ENCODE measurements around the gene PCDHB14. TPM values are rescaled to one million over a fixed set of nuclear protein-coding genes. Genes with fewer than 3 reads are reported as not detected.
"Not testable (repeated sequence)": the region's sequence is repeated elsewhere in the genome, so short reads cannot be mapped to it uniquely, and the experiment has no call there.

The PCDHB14 gene
- total RNA-seq, result 1.9 TPM
- long read RNA-seq, full-length matches to known transcripts, result 2 of 2 reads
- long read RNA-seq, partial matches to known transcripts, result 0 of 2 reads
- long read RNA-seq, other reads (novel, unspliced or antisense), result 0 of 2 reads

GRCh38 chr5:141223112-141223783, at the start of gene PCDHB14:
Gene PCDHB14 (plus strand): TSS chr5:141223343. CDS start chr5:141223506, 163 bp downstream.
- DNase-seq (ENCODE audit: low spot score), result no peak

GRCh38 chr5:141174291-141175104, 48.6 kb upstream of the PCDHB14 start:
- not testable (repeated sequence) for DNase-seq (ENCODE audit: low spot score)

- no peak for DNase-seq (ENCODE audit: low spot score)
Observed at GRCh38 chr5:141175933-141176332, 47.2 kb upstream of the PCDHB14 start.

- DNase-seq (ENCODE audit: low spot score), result not testable (repeated sequence)
Observed at GRCh38 chr5:141177577-141178191, 45.5 kb upstream of the PCDHB14 start, which contains the start of gene PCDHB8. Gene PCDHB8 (plus strand): TSS chr5:141177790. CDS start chr5:141178035, 245 bp downstream.

GRCh38 chr5:141179371-141179770, 43.8 kb upstream of the PCDHB14 start:
- DNase-seq (ENCODE audit: low spot score), result not testable (repeated sequence)

GRCh38 chr5:141179876-141180275, 43.3 kb upstream of the PCDHB14 start:
- DNase-seq (ENCODE audit: low spot score), result not testable (repeated sequence)

- no peak for DNase-seq (ENCODE audit: low spot score)
Observed at GRCh38 chr5:141180313-141180712, 42.8 kb upstream of the PCDHB14 start.

GRCh38 chr5:141182248-141182647, 40.9 kb upstream of the PCDHB14 start, which contains the start of gene PCDHB16:
Gene PCDHB16 (plus strand): TSS chr5:141182387. CDS start chr5:141182560, 173 bp downstream.
- DNase-seq (ENCODE audit: low spot score), result no peak

- not testable (repeated sequence) for DNase-seq (ENCODE audit: low spot score)
Observed at GRCh38 chr5:141184117-141184855, 38.9 kb upstream of the PCDHB14 start.

- DNase-seq (ENCODE audit: low spot score), result no peak
Observed at GRCh38 chr5:141186897-141187512, 36.1 kb upstream of the PCDHB14 start, which contains the start of gene PCDHB9. Gene PCDHB9 (plus strand): TSS chr5:141187161. CDS start chr5:141187319, 158 bp downstream.

- DNase-seq (ENCODE audit: low spot score), result not testable (repeated sequence)
Observed at GRCh38 chr5:141188682-141189081, 34.5 kb upstream of the PCDHB14 start.

- DNase-seq (ENCODE audit: low spot score), result not testable (repeated sequence)
Observed at GRCh38 chr5:141189131-141189530, 34.0 kb upstream of the PCDHB14 start.

GRCh38 chr5:141192110-141192725, 30.9 kb upstream of the PCDHB14 start, which contains the start of gene PCDHB10:
Gene PCDHB10 (plus strand): TSS chr5:141192353. CDS start chr5:141192553, 200 bp downstream.
- no peak for DNase-seq (ENCODE audit: low spot score)

- not testable (repeated sequence) for DNase-seq (ENCODE audit: low spot score)
Observed at GRCh38 chr5:141194332-141194731, 28.8 kb upstream of the PCDHB14 start.

GRCh38 chr5:141196363-141196762, 26.8 kb upstream of the PCDHB14 start:
- DNase-seq (ENCODE audit: low spot score), result no peak

- no peak for DNase-seq (ENCODE audit: low spot score)
Observed at GRCh38 chr5:141199359-141200235, 23.5 kb upstream of the PCDHB14 start, which contains the start of gene PCDHB11. Gene PCDHB11 (plus strand): TSS chr5:141199627. CDS start chr5:141199775, 148 bp downstream.

- not testable (repeated sequence) for DNase-seq (ENCODE audit: low spot score)
Observed at GRCh38 chr5:141201126-141201525, 22.0 kb upstream of the PCDHB14 start.

GRCh38 chr5:141201646-141202045, 21.5 kb upstream of the PCDHB14 start:
- not testable (repeated sequence) for DNase-seq (ENCODE audit: low spot score)
